HG02763 (cell line): ENCODE measurements around the gene AMY1B.
"Not testable (repeated sequence)": the region's sequence is repeated elsewhere in the genome, so short reads cannot be mapped to it uniquely, and the experiment has no call there.

ENCODE experiments used
- ATAC-seq: cut with Tn5 transposase; IDR thresholded peaks from one replicate; pipeline ENCODE4 v1.9.1; 2021; ENCODE audit warnings: mild to moderate bottlenecking, moderate library complexity; ENCODE audit not compliant: unreplicated experiment

Gene AMY1B

DNA sequence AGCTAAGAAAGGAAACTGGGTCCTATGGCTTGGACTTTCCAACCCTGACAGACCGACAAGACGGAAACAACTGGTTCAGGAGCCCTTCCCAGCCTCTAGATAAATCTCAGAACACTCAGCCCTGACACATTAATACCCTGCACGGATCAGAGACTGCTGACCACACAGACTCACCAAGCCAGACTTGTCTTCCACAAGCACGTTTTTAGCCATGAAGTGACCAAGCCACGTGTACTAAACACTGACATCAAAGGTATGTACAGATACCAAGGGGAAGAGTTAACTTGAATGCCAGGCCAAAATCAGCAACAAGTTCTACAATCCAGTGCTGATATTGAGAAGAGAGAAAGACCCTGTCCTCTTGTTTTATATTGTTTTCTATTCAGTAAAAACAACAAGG is at the start of gene AMY1B:
Gene AMY1B (minus strand): TSS at position 101 of the 400 bp plus-strand sequence. CDS start 571 bp downstream, outside the sequence.
- not testable (repeated sequence) for ATAC-seq

DNA sequence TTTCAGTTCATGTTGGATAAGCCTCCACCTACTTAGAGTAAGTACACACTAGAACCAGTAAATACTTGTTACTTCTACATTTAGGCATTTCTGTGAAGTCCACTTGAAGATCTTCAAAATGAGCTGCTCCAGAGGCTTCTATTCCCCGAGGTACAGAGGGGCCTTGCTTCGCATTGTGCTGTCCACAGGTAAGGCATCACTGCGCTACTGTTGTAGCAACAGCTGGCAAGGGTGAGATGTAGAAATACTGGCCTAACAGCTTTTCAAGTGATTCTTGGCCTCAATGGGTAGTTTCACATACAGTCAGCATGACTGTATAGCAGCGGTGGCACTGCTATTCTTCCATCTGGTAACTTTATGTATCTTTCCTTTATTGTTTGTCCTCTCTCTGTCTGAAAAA is 49.0 kb upstream of the AMY1B start:
- ATAC-seq = not testable (repeated sequence)

DNA sequence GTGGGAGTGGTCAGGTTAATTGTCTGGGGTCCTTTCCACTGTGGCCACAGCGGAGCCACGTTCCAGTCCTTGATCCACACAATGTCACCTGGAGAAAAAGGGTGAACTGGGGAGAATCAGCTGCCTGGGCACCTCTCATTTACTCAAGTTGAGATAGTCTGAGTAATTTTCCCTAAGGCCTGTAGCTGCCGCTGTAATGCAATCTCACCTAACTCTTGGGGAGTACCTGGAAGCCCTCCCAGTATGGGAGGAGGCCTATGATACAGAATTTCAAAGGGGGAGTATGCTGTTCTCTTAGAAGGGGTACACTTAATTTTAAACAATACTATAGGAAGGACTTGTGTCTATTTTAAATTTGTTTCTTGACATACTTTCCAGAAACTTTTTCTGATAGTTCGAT is 48.4 kb upstream of the AMY1B start:
- not testable (repeated sequence) for ATAC-seq

DNA sequence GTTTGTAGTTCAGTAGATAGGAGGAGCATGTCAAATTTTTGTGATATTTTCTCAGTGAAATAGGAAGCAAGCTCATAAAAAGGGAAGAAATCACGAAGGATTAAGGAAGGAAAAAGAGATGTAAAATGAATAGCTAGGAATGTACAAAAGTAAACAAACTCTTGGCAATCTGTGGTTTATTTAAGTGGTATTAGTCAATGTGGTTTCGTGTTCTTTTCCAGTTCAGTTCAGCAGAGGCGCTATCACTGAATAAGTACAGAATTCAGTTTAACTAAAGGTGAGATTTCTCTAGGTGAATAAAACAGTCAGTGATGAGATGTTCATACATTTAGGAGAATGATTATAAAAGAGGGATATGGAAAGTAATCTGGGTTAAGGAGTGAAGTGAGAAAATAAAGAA is 42.0 kb upstream of the AMY1B start:
- not testable (repeated sequence) for ATAC-seq

DNA sequence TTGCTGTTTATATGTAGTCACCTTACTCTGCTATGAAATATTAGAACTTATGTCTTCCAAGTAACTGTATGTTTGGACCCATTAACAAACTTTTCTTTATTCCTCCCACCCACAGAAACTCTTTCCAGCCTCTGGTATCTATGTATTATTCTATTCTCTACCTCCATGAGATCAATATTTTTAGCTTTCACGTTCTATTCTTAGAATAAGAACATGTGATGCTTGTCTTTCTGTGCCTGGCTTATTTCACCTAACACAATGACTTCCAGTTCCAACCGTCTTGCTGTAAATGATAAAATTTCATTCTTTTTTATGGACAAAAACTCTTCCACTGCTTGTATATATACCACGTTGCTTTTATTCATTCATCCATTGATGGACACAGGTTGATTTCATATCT is 39.3 kb upstream of the AMY1B start:
- not testable (repeated sequence) for ATAC-seq

DNA sequence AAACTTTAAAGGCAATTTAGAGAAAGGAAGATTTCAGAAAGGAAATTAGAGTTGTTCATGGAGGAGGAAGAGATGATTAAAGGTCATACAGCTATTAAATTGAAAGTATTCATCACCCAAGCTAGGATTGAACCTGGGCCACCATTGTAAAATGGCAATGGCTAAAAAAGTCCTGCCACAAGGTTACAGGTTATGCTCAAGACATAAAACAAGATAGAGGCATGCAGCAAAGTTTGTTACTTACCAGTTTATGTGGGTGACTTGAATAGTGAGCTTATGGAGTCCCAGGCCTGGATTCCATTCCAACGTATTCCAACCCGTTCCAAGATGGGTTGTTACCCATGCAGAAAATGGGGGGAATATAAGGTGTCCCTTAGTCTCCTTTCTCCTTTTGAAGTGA is 25.5 kb upstream of the AMY1B start:
- not testable (repeated sequence) for ATAC-seq

DNA sequence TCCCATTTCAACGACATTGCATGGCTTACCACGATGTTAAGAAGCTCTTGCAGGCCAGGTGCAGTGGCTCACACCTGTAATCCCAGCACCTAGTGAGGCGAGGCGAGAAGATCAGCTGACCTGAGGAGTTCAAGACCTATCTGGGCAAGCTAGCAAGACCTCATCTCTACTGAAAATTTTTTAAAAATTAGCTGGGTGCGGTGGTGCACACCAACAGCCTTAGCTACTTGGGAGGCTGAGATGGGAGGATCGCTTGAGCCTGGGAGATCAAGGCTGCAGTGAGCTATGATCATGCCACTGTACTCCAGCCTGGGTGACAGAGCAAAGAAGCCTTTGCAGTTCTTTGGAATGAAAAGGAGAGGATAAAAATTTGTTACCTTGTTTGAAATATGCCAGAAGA is 21.4 kb upstream of the AMY1B start:
- ATAC-seq = not testable (repeated sequence)

DNA sequence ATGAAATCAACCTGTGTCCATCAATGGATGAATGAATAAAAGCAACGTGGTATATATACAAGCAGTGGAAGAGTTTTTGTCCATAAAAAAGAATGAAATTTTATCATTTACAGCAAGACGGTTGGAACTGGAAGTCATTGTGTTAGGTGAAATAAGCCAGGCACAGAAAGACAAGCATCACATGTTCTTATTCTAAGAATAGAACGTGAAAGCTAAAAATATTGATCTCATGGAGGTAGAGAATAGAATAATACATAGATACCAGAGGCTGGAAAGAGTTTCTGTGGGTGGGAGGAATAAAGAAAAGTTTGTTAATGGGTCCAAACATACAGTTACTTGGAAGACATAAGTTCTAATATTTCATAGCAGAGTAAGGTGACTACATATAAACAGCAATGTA is 14.4 kb upstream of the AMY1B start:
- not testable (repeated sequence) for ATAC-seq

DNA sequence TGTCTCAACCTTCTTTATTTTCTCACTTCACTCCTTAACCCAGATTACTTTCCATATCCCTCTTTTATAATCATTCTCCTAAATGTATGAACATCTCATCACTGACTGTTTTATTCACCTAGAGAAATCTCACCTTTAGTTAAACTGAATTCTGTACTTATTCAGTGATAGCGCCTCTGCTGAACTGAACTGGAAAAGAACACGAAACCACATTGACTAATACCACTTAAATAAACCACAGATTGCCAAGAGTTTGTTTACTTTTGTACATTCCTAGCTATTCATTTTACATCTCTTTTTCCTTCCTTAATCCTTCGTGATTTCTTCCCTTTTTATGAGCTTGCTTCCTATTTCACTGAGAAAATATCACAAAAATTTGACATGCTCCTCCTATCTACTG is 11.7 kb upstream of the AMY1B start:
- ATAC-seq = not testable (repeated sequence)

DNA sequence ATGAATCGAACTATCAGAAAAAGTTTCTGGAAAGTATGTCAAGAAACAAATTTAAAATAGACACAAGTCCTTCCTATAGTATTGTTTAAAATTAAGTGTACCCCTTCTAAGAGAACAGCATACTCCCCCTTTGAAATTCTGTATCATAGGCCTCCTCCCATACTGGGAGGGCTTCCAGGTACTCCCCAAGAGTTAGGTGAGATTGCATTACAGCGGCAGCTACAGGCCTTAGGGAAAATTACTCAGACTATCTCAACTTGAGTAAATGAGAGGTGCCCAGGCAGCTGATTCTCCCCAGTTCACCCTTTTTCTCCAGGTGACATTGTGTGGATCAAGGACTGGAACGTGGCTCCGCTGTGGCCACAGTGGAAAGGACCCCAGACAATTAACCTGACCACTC is 5.2 kb upstream of the AMY1B start:
- ATAC-seq = not testable (repeated sequence)

DNA sequence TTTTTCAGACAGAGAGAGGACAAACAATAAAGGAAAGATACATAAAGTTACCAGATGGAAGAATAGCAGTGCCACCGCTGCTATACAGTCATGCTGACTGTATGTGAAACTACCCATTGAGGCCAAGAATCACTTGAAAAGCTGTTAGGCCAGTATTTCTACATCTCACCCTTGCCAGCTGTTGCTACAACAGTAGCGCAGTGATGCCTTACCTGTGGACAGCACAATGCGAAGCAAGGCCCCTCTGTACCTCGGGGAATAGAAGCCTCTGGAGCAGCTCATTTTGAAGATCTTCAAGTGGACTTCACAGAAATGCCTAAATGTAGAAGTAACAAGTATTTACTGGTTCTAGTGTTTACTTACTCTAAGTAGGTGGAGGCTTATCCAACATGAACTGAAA is 4.7 kb upstream of the AMY1B start:
- not testable (repeated sequence) for ATAC-seq

DNA sequence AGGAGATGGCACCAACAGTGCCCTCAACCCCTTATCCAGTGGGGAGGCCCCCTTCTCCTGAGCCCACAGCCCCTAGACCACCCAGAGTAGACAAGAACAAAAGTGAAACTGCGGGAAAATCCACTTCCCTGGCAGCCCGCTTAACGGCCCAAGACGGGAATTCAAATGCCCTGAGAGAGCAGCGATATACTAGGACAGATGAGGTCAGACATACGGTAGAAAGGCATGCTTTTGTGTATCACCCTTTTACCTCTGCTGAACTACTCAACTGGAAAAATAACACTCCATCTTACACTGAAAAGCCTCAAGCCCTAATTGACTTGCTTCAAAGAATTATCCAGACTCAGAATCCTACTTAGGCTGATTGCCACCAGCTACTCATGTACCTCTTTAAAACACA is 1.4 kb upstream of the AMY1B start:
- ATAC-seq = not testable (repeated sequence)

DNA sequence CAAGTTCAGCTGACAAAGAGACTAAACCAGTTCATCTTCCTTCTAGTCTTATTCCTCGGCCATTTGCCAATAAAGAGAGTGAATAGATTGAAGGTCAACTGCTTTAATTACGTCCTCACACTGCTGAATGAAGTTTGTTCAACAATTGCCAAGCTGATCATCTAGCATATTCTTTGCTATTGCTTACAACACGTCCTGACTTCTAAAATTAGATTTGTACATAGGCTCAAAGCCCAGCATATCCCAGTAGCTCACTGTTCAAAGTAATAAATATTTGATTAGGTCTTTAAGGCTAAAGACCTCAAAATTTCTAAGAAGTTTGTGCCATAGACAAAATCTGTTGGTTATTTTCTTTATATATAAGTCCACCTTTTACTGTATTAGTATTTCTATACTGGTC is 19.7 kb downstream of the AMY1B start:
- not testable (repeated sequence) for ATAC-seq

DNA sequence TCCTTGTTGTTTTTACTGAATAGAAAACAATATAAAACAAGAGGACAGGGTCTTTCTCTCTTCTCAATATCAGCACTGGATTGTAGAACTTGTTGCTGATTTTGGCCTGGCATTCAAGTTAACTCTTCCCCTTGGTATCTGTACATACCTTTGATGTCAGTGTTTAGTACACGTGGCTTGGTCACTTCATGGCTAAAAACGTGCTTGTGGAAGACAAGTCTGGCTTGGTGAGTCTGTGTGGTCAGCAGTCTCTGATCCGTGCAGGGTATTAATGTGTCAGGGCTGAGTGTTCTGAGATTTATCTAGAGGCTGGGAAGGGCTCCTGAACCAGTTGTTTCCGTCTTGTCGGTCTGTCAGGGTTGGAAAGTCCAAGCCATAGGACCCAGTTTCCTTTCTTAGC is 40.5 kb downstream of the AMY1B start, which contains the start of gene AMY1A:
Gene AMY1A (plus strand): TSS at position 301 of the 400 bp plus-strand sequence. CDS start 571 bp downstream, outside the sequence.
- not testable (repeated sequence) for ATAC-seq

DNA sequence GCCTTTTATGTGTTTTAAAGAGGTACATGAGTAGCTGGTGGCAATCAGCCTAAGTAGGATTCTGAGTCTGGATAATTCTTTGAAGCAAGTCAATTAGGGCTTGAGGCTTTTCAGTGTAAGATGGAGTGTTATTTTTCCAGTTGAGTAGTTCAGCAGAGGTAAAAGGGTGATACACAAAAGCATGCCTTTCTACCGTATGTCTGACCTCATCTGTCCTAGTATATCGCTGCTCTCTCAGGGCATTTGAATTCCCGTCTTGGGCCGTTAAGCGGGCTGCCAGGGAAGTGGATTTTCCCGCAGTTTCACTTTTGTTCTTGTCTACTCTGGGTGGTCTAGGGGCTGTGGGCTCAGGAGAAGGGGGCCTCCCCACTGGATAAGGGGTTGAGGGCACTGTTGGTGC is 41.9 kb downstream of the AMY1B start:
- ATAC-seq = not testable (repeated sequence)

DNA sequence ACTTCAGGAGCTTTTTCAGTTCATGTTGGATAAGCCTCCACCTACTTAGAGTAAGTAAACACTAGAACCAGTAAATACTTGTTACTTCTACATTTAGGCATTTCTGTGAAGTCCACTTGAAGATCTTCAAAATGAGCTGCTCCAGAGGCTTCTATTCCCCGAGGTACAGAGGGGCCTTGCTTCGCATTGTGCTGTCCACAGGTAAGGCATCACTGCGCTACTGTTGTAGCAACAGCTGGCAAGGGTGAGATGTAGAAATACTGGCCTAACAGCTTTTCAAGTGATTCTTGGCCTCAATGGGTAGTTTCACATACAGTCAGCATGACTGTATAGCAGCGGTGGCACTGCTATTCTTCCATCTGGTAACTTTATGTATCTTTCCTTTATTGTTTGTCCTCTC is 45.1 kb downstream of the AMY1B start:
- not testable (repeated sequence) for ATAC-seq

DNA sequence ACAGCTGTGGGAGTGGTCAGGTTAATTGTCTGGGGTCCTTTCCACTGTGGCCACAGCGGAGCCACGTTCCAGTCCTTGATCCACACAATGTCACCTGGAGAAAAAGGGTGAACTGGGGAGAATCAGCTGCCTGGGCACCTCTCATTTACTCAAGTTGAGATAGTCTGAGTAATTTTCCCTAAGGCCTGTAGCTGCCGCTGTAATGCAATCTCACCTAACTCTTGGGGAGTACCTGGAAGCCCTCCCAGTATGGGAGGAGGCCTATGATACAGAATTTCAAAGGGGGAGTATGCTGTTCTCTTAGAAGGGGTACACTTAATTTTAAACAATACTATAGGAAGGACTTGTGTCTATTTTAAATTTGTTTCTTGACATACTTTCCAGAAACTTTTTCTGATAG is 45.7 kb downstream of the AMY1B start:
- ATAC-seq = not testable (repeated sequence)

DNA sequence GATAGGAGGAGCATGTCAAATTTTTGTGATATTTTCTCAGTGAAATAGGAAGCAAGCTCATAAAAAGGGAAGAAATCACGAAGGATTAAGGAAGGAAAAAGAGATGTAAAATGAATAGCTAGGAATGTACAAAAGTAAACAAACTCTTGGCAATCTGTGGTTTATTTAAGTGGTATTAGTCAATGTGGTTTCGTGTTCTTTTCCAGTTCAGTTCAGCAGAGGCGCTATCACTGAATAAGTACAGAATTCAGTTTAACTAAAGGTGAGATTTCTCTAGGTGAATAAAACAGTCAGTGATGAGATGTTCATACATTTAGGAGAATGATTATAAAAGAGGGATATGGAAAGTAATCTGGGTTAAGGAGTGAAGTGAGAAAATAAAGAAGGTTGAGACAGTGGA is 52.1 kb downstream of the AMY1B start:
- ATAC-seq = not testable (repeated sequence)

DNA sequence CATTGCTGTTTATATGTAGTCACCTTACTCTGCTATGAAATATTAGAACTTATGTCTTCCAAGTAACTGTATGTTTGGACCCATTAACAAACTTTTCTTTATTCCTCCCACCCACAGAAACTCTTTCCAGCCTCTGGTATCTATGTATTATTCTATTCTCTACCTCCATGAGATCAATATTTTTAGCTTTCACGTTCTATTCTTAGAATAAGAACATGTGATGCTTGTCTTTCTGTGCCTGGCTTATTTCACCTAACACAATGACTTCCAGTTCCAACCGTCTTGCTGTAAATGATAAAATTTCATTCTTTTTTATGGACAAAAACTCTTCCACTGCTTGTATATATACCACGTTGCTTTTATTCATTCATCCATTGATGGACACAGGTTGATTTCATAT is 54.8 kb downstream of the AMY1B start:
- not testable (repeated sequence) for ATAC-seq
